Caco-2 (cell line): Measurements from ENCODE around the gene SPG21. TPM values are rescaled to one million over a fixed set of nuclear protein-coding genes. Genes with fewer than 3 reads are reported as not detected.

Experiments used
- BruUV-seq: library from RNA; stranded (reverse); fragments of 400-500 nt; replicated peaks from 2 replicates; lab custom pipeline; 2021; lab: Mats Ljungman, UMichigan
- CTCF ChIA-PET: fragments of 300-600 bp; sonication (Branson Sonifier 250); formaldehyde crosslinking; loops from one replicate; lab custom pipeline; 2022; ENCODE audit warnings: antibody characterized with exemption; lab: Charles Lee
- POLR2A ChIA-PET: fragments of 300-600 bp; sonication (Branson Sonifier 250); formaldehyde crosslinking; loops from one replicate; lab custom pipeline; 2022; ENCODE audit warnings: antibody characterized with exemption; lab: Charles Lee
- DNase-seq, 2 experiments: peaks; one replicate each; pipeline versions ENCODE4 v3.0.0 to v3.0.0-alpha.2; 2020 to 2022
- H3K27me3 ChIP-seq: replicated peaks from 2 replicates; pipeline ENCODE4 v1.6.0; 2011; ENCODE audit warnings: low read length; ENCODE audit not compliant: control insufficient read depth, insufficient read depth
- H3K36me3 ChIP-seq: 2 replicates; pipeline ENCODE4 v1.5.1; 2011; ENCODE audit warnings: low read length; ENCODE audit not compliant: control insufficient read depth, insufficient read depth
- H3K4me1 ChIP-seq: fragments of 250-450 bp; sonication (Bioruptor Pico); 2 replicates; pipeline ENCODE4 v1.5.1; 2020; ENCODE audit warnings: mild to moderate bottlenecking
- H3K4me3 ChIP-seq: 2 replicates; pipeline ENCODE4 v1.5.1; 2011; ENCODE audit warnings: low read depth, mild to moderate bottlenecking, control low read depth, low read length
- H3K9me3 ChIP-seq: fragments of 250-450 bp; sonication (Bioruptor Pico); 2 replicates; pipeline ENCODE4 v1.5.1; 2020; ENCODE audit warnings: mild to moderate bottlenecking, moderate library complexity
- H3K27ac Mint-ChIP-seq: one replicate; pipeline ENCODE4 v1.8.0; 2022; ENCODE audit warnings: mixed read lengths; ENCODE audit not compliant: unreplicated experiment
- H3K27me3 Mint-ChIP-seq: one replicate; pipeline ENCODE4 v1.8.0; 2022; ENCODE audit warnings: mixed read lengths; ENCODE audit not compliant: insufficient read depth, unreplicated experiment
- H3K36me3 Mint-ChIP-seq: one replicate; pipeline ENCODE4 v1.8.0; 2022; ENCODE audit warnings: mild to moderate bottlenecking, mixed read lengths; ENCODE audit not compliant: insufficient read depth, unreplicated experiment
- H3K4me1 Mint-ChIP-seq: one replicate; pipeline ENCODE4 v1.8.0; 2022; ENCODE audit warnings: low read depth, mixed read lengths; ENCODE audit not compliant: unreplicated experiment
- H3K4me3 Mint-ChIP-seq: one replicate; pipeline ENCODE4 v1.8.0; 2022; ENCODE audit warnings: mild to moderate bottlenecking, moderate library complexity, mixed read lengths; ENCODE audit not compliant: unreplicated experiment
- H3K9me3 Mint-ChIP-seq: one replicate; pipeline ENCODE4 v1.8.0; 2022; ENCODE audit warnings: mixed read lengths; ENCODE audit not compliant: unreplicated experiment
- intact Hi-C: fragments of 100-400 bp; cut with micrococcal nuclease; formaldehyde crosslinking; loops from one replicate; pipeline ENCODE4 v1.10.0; 2022; ENCODE audit not compliant: unreplicated experiment
- total RNA-seq: library from RNA; stranded (reverse); gene quantifications from 2 replicates; pipeline ENCODE4 v1.2.3, GENCODE V29; 2022
- TF ChIP-seq, protein P1 (sequence below), 2 experiments: fragments of 200-600 bp in 1 of 2; IDR thresholded peaks; 1 replicate in 1 of 2; 2 replicates in 1 of 2; pipeline versions ENCODE4 v1.5.1 to v1.8.0; 2011 to 2022; ENCODE audit warnings: antibody characterized with exemption in 1 of 2, control low read depth in 1 of 2, inconsistent platforms in 1 of 2, low read depth in 1 of 2, low read length in 1 of 2, mild to moderate bottlenecking in 1 of 2, moderate library complexity in 1 of 2; ENCODE audit not compliant: insufficient read depth in 1 of 2, severe bottlenecking in 1 of 2, unreplicated experiment in 1 of 2

Gene SPG21
- total RNA-seq, 1 experiment from 2014 or later: 72.9 TPM

DNA sequence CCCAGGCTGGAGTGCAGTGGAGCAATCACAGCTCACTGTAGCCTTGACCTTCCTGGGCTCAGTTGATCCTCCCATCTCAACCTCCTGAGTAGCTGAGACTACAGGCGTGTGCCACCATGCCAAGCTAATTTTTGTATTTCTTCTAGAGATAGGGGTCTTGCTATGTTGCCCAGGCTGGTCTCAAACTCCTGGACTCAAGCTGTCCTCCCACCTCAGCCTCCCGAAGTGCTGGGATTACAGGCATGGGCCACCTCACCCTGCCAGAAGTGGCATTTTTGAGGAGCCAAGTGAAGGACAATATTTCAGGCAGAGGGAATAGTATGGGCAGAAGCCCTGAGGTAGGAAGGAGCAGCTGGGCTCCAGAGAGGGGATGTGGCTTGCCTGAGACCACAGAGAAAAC is 73.3 kb downstream of the SPG21 start:
- Histone ChIP-seq H3K36me3 (no peaks in the 10 kb centered on the region), H3K4me3 (no peak overlapping the region), H3K4me1 (no peaks in the 10 kb centered on the region), H3K27me3 (no peaks in the 10 kb centered on the region), H3K9me3 (no peaks in the 10 kb centered on the region)
- CTCF ChIA-PET: interaction anchor here (0.7 kb wide), 1 partner anchor 126 kb away, joined by 6 read pairs; no protein-coding TSS in a partner anchor
- no TSS peak for BruUV-seq
- Mint-ChIP-seq H3K4me3 (no peak overlapping the region), H3K9me3 (no peaks in the 10 kb centered on the region), H3K36me3 (peaks cover 4% of the 10 kb centered on the region), H3K4me1 (peaks cover under 1% of the 10 kb centered on the region), H3K27me3 (no peaks in the 10 kb centered on the region), H3K27ac (no peak overlapping the region)
- POLR2A ChIA-PET: interaction anchor here (0.6 kb wide), 1 partner anchor 53 kb away, joined by 5 read pairs; no protein-coding TSS in a partner anchor
- intact Hi-C loops: no loop called here
- TF ChIP-seq, protein P1, sequence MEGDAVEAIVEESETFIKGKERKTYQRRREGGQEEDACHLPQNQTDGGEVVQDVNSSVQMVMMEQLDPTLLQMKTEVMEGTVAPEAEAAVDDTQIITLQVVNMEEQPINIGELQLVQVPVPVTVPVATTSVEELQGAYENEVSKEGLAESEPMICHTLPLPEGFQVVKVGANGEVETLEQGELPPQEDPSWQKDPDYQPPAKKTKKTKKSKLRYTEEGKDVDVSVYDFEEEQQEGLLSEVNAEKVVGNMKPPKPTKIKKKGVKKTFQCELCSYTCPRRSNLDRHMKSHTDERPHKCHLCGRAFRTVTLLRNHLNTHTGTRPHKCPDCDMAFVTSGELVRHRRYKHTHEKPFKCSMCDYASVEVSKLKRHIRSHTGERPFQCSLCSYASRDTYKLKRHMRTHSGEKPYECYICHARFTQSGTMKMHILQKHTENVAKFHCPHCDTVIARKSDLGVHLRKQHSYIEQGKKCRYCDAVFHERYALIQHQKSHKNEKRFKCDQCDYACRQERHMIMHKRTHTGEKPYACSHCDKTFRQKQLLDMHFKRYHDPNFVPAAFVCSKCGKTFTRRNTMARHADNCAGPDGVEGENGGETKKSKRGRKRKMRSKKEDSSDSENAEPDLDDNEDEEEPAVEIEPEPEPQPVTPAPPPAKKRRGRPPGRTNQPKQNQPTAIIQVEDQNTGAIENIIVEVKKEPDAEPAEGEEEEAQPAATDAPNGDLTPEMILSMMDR (IDR thresholded peaks at IDR 0.05; ENCODE audit: insufficient read depth in 1 of 2, low read depth in 1 of 2, low read length in 1 of 2, severe bottlenecking in 1 of 2, unreplicated experiment in 1 of 2): no peak
- no peak for DNase-seq

DNA sequence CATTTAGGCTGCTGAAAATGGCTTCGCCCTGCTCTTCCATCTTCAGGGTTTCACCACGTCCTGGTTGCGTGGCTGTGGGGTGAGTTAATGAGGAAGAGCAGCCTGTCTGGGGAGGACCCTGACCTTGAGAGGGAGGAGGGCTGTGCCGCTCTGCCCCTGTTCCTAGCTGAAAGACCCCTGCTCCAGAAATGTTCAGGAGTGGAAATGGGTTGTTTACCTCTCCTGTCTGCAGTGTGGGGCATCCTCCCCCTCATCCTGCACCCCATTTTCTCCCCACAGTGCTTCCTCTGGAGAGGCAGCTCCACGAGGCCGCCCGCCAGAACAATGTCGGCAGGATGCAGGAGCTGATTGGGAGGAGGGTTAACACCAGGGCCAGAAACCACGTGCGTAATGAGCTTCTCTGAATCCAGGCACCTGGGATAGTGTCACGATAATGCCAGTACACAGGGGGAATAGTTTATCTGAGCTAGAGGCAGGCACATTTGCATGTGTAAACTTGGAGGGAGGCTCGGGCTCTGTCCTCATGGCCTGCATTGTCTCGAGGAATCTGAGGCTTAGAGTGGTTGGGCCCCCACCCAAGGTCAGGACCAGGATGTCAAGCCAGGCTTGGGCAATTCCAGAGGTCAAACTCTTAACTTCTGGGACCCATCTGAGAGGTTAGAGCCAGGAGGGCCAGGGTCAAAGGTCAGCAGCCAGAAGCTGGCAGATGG is 74.0 kb downstream of the SPG21 start:
- no peaks in the 10 kb centered on the region for H3K9me3 Mint-ChIP-seq
- no peak overlapping the region for H3K4me3 ChIP-seq

More for the DNA sequence above, 74.0 kb downstream of the SPG21 start:
- H3K4me1 Mint-ChIP-seq: peaks cover 6% of the 10 kb centered on the region
- no peaks in the 10 kb centered on the region for H3K27me3 Mint-ChIP-seq
- no peak overlapping the region for H3K4me3 Mint-ChIP-seq
- H3K27me3 ChIP-seq: no peaks in the 10 kb centered on the region
- POLR2A ChIA-PET: no interaction called here
- no peak for DNase-seq
- intact Hi-C loops: no loop called here
- no peaks in the 10 kb centered on the region for H3K4me1 ChIP-seq
- no TSS peak for BruUV-seq
- H3K9me3 ChIP-seq: no peaks in the 10 kb centered on the region
- CTCF ChIA-PET: interaction anchor here (0.5 kb wide), 1 partner anchor 104 kb away, joined by 3 read pairs; no protein-coding TSS in a partner anchor
- H3K36me3 Mint-ChIP-seq: peaks cover 4% of the 10 kb centered on the region
- TF ChIP-seq, protein P1 (IDR thresholded peaks at IDR 0.05; ENCODE audit: insufficient read depth in 1 of 2, low read depth in 1 of 2, low read length in 1 of 2, severe bottlenecking in 1 of 2, unreplicated experiment in 1 of 2): no peak
- H3K27ac Mint-ChIP-seq: no peak overlapping the region
- H3K36me3 ChIP-seq: no peaks in the 10 kb centered on the region

Other genes with a start within 250 kb of the SPG21 start
- 8.7 and 9.3 TPM in 2 replicates for gene RBPMS2, start 214.3 kb downstream of the SPG21 start, total RNA-seq
- gene PIF1, start 164.3 kb downstream of the SPG21 start, total RNA-seq: 45.8 and 47.9 TPM in 2 replicates
- 4.5 and 4.9 TPM in 2 replicates for gene PLEKHO2, start 148.0 kb downstream of the SPG21 start, total RNA-seq
- gene ANKDD1A, start 78.0 kb downstream of the SPG21 start, total RNA-seq: 1.3 and 1.6 TPM in 2 replicates
- 24.7 and 29.9 TPM in 2 replicates for gene MTFMT, start 39.7 kb upstream of the SPG21 start, total RNA-seq
- 15.4 and 17.1 TPM in 2 replicates for gene SLC51B, start 55.5 kb upstream of the SPG21 start, total RNA-seq
- gene RASL12, start 78.1 kb upstream of the SPG21 start, total RNA-seq: 6.0 and 6.4 TPM in 2 replicates
- gene KBTBD13, start 86.8 kb upstream of the SPG21 start, total RNA-seq: not detected in 2 replicates
- 2.2 and 2.7 TPM in 2 replicates for gene UBAP1L, start 125.3 kb upstream of the SPG21 start, total RNA-seq
- 26.2 and 32.6 TPM in 2 replicates for gene PDCD7, start 143.9 kb upstream of the SPG21 start, total RNA-seq
- gene CLPX, start 195.4 kb upstream of the SPG21 start, total RNA-seq: 51.4 and 59.4 TPM in 2 replicates
- gene CILP, start 221.6 kb upstream of the SPG21 start, total RNA-seq: not detected in 2 replicates